GM19238 (cell line): ENCODE data around the gene RNASEH2B.
A peak's percentile ranks its signal among the peaks of the same experiment; 100 is the strongest.

ENCODE experiments used
- DNase-seq: peaks from one replicate; pipeline ENCODE4 v3.0.0; 2011; ENCODE audit warnings: low spot score; ENCODE audit not compliant: insufficient read length

Gene RNASEH2B

DNA sequence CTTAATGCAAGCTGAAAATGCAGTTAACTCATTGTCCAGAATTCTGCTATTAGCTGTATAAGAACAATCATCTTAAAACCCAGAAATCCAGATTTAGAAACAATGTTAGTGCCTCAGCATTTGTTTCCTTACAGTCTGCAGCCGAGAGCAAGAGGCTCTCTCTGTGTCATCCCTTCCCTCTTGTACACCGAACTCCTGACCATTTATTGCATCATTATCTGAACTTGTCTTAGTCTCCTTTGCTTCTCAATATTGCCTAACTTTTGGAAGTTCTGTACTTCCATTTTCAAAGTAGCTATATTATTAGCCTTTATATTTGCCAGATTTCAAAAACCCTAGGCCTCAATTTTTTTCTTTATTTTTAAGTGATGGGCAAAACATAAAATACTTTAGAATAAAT lies 27.1 kb downstream of the RNASEH2B start:
- DNase-seq, result no peak

DNA sequence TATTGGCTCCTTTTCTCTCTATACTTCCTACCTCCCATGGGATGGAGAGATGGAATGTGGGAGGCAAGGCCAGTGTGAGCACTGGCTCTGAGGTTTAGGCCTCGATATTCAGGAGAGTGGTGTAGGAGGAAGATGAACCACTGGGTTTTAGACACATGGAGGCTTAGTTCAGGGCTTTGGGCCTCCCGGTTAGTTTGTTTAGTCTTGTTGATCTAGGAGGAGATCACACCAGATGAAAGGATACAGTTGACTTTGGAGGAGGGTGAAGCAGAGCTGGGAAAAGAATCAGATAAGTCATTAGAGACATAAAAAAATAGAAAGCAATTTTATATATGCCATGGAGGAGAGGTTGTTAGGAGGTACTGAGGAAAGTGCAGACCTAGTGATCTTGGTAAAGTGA lies 30.9 kb downstream of the RNASEH2B start:
- DNase-seq, result no peak

DNA sequence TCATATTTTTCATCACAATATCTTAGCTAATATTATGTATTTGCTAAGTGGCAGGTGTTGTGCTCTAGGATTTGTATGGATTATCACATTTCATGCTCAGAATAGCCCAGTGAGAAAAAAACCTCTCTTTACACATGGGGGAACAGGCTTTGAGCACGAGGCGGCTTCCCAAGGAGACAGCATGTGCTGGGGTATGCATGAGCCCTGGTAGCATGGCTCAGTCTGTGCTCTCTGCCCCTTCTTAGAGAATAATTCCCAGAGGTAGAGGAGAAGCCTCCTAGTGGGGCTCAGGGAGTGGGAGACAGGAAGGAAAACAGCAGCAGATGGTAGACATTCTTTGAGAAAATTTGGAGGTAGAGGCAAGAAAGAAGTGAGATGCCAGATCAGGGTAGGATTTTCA lies 31.6 kb downstream of the RNASEH2B start:
- no peak for DNase-seq

DNA sequence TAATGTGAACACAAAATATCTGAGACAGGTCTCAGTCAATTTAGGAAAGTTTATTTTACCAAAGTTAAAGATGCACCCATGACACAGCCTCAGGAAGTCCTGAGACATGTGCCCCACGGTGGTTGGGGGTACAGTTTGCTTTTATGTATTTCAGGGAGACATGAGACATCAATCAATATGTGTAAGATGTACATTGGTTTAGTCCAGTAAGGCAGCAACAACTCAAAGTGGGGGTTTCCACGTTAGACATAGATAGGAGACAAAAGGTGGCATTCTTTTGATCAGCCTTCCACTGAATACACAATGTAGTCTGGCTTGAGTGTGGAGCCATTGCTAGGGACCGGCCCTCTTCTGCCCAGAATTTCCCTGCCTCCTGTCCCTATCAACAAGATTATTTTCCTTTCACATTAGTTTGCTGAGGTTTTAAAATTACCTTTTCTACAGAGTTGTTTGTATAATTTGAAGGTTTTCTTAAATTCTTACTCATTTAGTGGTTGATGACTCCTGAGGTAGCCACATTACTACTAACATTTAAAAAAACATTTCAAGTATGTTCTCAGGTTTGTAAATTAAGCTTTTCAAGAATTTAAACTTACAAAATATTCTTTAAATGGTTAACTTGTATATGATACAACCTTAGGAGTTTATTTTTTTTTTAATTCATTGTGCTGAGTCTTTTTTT lies 33.2 kb downstream of the RNASEH2B start:
- DNase-seq, result no peak

DNA sequence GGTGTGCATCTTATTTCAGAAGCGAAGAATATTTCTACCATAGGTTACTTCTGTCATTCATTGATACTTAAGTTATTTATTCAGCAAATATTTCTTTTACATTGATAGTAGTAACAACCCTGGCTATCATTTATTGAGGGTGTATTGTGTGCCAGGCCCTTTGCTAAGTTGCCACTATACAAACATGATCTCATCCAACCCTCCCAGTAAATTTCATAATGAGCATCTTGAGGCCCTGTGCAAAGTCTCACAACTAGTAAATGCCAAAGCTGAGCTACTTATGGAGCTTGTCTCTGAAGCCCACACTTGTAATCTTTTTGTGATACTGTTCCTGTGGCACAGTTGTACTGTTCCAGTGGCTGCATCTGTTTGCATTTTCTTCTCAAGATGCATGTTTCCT lies 36.1 kb downstream of the RNASEH2B start:
- no peak for DNase-seq

DNA sequence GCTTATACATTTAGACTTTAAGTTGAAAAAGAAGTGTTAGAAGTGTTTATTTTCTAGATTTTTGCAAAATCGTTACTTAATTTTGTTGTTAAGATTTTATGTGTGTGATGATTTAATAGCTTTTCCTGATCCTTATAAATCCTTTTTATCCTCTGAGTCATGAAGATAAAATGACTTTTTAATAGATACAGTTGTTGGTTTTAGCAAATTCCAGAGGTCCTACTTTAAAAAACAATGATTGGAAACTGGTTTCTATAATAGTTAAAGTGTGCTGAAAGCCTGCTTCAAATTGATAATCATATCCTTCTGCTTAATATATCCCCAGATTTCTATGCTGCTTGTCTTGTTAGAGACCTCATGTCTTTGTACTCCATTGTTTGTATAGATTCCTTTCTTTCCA lies 39.0 kb downstream of the RNASEH2B start:
- no peak for DNase-seq

DNA sequence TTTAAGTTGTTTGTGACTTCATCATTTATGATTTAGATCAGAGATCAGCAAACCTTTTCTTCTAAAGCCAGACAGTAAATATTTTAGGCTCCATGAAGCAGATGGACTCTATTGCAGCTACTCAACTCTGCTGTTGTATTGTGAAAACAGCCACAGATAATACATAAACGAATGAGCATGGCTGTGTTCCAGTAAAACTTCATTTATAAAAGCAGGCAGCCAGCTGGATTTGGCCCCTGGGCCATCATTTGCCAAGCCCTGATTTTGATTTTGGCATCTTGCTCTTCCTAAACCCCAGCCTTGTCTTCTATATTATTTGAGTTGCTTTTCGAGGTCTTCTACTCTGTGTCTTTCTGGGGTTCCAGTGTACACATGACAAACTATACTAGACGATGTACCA lies 41.3 kb downstream of the RNASEH2B start:
- DNase-seq, result no peak

DNA sequence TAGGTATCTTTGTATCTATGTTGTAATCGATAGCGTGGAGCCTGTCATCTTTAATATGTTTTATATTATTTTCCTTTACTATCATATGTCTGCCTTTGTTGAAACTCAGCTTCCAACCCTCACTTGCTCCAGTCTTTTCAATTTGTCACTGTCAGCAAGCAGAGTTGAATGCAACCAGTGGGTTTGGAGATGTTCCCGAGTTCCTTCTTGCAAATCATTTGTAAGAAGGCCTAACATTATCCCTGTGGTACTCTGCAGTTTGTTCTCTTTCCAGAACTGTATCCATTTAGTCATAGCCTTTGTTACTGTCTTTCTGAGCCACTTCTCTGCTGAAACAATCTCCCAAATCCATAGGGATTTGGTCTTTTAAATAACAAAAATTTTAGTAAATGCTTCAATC lies 41.8 kb downstream of the RNASEH2B start:
- DNase-seq, result no peak

DNA sequence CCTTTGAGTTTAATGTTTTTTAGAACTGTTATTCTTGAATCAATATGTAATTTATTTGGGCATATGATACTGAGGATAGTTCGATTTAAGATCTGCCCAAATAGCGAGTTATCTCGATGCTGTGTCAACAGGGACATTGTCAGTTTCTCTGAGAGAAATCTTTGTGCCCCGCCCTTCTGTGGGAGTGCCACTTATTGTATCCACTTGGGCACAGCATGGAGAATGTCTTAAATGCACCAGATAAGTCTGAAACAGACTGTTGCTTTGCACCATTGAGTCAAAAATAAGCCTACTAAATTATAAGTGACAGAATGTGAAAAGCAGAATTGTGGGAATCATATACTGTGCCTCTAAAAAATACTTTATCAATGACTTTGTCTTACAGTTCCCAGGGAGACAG lies 45.6 kb downstream of the RNASEH2B start:
- no peak for DNase-seq

DNA sequence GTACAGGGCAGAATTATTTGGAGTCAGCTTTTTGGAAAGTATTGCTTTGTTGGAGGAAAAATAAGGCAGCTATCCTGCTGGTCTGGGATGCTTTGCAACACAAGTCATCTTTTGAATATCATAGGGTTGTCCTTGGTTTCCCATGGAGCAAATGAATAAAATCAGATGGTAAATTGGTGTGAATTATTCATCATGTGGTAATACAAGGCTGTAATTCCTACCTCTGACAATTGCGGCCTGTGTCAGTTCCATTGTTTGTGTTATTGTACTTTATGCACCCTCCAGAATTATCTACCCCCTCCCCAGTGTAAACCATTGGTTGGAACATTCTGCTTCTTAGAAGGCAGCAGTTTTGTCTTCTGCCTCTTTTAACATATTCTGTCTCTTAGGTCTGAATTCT lies 46.2 kb downstream of the RNASEH2B start:
- no peak for DNase-seq

DNA sequence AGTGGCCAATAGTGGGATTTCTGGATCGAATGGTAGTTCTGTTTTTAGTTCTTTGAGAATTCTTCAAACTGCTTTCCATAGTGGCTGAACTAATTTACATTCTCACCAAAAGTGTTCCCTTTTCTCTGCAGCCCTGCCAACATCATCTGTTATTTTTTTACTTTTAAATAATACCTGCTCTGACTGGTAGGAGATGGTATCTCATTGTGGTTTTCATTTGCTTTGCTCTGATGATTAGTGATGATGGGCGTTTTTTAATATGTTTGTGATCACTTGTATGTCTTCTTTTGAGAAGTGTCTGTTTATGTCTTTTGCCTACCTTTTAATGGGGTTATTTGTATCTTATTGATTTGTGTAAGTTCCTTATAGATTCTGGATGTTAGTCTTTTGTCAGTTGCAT lies 48.0 kb downstream of the RNASEH2B start:
- no peak for DNase-seq

DNA sequence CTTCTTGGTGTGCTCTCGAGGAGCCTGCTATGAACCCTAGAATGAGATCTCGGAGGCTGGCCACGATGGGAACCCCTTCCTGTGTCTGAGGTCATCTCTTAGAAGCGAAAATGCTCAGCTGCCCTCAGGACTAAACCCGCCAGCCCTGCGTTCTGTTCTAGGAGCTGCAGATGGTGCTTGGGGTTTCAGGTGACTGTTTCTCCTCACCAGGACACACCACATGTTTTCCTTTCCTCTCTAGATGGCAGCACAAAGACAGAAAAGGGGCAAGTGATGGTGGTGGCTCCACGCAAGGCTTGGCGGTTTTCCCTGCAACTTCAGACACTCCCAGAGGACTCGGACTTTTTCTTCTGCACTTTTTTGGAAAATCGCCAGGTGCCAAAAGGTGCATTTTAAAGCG lies 60.1 kb downstream of the RNASEH2B start:
- no peak for DNase-seq

DNA sequence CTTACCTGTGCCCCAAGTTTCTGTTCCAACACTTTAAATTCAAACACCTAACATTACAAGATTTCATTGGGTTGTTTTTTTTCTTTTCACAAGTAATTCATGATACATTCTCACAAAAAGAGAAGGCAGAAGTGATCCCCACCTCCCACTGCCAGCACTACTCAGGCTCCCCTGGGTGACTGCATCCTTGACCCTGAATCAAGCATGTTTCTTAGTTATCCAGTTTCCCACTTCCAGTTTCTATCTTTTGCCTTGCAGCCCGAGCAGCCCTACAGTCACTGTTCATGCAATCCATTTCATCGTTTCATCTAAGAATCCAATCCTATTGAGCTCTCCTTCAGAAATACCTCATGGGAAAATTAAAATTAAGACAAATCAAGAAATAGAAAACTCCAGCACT lies 61.4 kb downstream of the RNASEH2B start:
- no peak for DNase-seq

DNA sequence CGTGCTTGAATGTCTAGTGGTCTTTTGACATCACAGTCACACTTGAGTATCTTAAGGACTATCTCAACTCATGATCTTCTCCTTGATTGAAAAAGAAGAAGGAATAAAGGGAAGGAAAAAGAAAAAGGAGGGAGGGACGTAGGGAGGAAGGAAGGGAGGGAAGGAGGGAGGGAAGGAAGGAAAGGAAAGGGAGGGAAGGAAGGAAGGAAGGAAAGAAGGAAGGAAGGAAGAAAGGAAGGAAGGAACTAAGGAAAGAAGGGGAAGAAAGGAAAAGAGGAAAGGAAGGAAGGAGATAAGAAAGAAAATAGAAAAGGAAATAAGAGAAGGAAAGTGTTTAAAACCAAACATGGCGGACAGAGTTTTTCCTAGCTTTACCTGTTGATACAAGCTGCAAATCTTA lies 64.7 kb downstream of the RNASEH2B start:
- no peak for DNase-seq

DNA sequence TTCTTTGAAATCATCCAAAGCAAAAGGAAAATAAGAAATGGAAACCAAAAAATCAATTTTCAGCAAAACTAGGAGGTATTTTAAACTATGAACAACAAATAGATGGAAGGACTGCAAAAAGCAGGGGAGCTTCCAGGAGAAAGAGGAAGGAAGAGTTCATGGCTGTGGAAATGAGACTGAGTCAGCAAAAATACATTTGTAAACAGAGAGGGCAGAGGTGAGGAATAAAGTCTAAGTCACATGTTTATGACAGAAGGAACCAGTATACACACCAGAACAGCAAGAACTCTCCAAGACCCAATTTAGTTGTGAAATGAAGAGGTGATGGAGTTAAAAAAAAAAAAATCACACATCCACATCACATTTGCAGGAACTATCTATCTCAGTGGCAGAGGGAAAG lies 69.6 kb downstream of the RNASEH2B start:
- DNase-seq, result no peak

DNA sequence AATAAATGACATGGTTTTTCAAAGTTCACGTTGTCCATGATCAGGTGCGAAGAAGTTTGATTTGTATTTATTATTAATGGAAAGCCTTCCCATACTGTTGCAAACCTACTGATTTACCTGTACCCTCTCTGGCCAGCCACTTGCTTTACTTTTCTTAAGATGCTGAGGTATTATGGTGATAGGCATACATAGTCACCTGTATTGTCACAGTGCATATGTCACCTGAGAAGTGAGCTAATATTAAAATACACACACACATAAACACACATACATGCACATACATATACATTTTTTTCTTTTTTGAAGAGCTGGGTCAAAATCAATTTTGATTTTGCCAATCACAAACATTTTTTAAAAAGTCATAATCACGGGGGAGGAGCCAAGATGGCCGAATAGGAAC lies 72.1 kb downstream of the RNASEH2B start:
- no peak for DNase-seq

DNA sequence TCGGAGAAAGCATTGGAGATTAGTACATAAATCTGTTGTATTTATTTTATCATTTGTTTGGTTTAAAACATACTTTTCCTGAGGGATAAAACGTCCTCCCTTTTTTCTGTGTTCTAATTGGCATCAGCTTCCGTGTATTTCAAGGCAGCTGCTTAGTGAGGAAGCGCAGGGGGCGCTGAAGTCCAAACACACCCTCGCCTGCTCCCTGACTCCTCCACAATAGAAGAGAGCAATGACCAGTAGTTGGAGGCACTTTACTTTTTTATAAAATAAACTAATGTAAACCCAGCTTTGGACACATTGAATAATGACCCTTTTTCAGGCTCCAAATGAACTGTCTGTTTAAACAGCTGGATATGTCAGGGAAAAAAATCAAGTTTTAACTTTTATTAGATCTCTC lies 79.9 kb downstream of the RNASEH2B start:
- DNase-seq, result no peak

DNA sequence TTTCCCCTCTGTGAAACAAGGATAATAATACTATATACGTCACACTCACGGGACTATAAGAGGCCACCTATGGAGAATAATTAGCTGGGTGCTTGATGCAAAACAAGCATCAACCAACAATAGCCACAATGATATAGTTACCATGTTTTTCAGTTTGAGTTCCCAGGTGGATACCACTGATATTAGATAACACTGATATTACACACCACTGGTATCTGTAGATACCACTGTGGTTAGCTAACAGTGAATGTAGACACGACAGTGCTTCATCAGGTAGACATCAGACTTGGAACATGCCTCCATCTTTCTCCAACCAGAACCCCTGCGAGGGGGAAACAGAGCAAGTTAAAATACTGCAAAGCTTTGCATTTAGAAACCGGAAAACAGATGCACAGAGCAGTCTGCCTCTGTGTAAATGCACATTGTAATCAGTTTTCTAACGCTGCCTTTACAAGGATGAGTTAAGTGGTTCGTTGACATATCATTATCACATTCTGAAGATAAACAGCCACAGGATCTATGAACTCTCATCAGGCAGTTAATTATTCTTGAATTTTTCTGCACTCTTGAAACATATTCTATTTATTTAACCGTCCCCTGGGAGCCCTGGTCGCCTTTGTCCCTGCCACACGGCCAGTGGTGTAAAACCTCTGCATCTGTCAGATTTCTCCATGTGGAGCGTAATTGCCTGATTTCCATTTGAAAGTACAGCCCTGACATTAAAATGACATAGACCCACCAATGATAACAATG lies 80.7 kb downstream of the RNASEH2B start:
- DNase-seq, result no peak

DNA sequence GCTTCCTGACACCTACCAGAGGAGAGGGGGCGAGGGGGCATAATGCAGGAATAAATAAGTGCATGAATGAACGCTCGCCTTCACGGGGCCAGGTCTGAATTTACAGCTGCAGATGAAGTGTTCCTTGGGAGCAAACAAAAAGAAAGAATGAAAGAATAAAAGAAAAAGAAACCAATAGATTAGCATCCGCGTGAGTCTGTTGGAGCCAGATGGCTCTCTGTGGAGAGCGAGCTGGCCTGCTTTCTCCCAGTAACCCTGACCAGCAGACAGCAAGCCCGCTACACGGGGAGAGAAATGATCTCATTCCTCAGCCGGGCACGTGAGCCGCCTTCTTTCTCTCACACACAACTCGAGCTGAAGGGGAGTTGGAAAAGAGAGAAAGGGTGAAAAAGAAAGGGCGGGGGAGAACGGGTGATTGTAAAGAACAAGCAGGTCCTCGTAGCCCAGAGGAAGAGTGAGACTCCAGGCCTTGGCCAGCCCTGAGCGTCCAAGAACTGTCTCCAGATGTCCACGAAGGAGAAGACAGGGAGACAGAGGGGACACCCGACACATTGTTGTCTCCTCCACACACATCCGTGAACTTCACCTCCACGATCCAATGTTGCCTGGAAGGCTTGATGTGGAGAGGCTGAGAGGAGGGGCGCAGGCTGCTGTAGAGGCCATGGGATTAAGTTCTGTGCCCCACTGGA lies 81.4 kb downstream of the RNASEH2B start:
- DNase-seq, result no peak

DNA sequence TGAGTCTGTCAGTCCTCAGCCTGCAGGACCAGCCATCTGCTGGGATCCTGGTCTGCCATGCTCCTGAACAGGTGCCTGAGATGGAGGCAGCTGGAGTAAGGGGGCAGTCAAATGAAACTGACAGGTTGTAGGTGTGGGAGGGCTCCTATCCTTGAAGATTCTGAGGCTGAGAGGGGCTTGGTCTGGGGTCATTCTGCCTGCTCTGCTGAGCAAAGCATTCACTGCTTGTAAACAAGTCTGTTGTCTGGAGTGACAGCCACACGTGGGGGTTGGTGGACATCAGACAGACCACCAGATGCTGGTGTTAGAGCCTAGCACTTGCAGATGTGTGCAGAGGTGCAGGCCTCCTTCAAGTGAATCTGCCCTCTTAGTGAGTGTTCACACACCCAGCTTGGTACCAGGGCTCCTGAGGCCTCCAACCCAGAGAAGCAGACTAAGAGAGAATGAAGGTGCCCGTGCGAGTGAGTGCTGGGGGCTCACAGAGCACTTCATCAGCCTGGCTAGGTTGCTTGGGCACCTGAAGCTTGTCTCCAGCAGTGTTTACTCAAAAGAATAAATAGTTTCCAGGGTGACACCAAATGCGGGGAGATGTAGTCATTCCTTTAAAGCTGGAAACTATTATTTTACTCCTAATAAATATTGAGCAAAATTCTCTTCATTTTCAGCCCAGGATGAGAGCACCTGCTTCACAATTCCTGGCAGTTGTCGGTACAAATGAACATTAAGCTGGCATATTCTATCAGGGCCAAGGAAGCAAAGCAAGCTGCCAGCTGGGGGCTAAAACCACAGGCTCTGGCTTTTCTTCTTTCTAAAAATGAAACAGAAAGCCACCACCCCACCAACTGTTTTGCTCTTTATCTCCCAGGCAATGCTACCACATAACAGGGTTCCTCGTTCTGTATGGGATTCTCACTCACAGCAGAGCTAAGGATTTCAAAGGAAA lies 82.3 kb downstream of the RNASEH2B start:
- DNase-seq, result peak; percentile 54

DNA sequence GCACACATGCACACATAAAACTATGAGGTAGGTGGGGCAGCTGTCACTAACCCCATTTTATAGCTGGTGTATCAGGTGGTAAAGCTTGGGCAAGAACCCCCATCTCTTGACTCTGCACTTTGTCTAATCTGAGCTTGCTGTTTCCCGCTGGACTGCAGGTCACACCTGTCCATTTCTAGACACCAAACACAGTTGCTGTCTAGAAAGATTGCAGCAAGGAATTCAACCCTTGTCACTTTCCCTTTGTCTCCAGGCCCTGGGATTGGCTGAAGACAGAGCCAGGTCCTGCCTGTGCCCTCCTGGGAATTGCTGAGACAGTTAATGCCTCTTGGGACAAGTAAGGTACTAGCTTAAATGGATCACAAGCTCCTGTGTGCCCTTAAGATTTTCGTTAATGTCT lies 83.8 kb downstream of the RNASEH2B start:
- no peak for DNase-seq

DNA sequence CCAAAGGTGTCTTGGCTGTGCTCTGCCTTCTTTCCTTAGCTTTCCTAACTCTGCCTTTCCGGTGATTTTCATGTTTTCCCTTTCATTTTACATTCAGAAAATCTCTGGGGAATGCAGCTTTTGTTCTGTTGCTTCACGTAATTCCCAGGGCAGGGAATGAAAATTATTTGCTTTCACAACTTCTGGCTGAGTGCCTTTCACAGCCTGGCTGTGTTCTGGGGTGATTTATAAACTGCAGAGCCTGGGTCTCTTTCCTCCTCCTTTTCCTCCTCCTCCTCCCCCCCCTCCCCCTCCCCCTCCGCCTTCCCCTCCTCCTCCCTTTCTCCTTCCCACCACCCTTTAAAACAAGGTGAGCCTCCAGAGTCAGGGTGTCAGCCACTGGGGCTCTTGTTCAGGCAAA lies 84.3 kb downstream of the RNASEH2B start:
- DNase-seq, result no peak
